Skeletal muscle tissue (tissue), 4 donors: ENCODE results near the gene WDR36. TPM values are rescaled to one million over a fixed set of nuclear protein-coding genes. Genes with fewer than 3 reads are reported as not detected.
"Not testable (repeated sequence)": the region's sequence is repeated elsewhere in the genome, so short reads cannot be mapped to it uniquely, and the experiment has no call there.

Experiments
- H3K27ac ChIP-seq: one replicate; pipeline ENCODE4 v1.7.0; 2013; ENCODE audit warnings: mild to moderate bottlenecking, low read depth, low read length, inconsistent platforms
- H3K27me3 ChIP-seq, 3 donors: one replicate each; pipeline ENCODE4 v1.7.0; 2013; ENCODE audit warnings: low read length in 3 of 3; ENCODE audit not compliant: control insufficient read depth in 3 of 3, insufficient read depth in 3 of 3
- H3K36me3 ChIP-seq, 3 donors: one replicate each; pipeline ENCODE4 v1.7.0; 2013; ENCODE audit warnings: low read length in 3 of 3; ENCODE audit not compliant: control insufficient read depth in 3 of 3, insufficient read depth in 3 of 3
- H3K4me1 ChIP-seq, 3 donors: one replicate each; pipeline ENCODE4 v1.7.0; 2013; ENCODE audit warnings: low read length in 3 of 3, mild to moderate bottlenecking in 3 of 3; ENCODE audit not compliant: control insufficient read depth in 3 of 3, insufficient read depth in 3 of 3
- H3K4me3 ChIP-seq, 3 donors: one replicate each; pipeline ENCODE4 v1.7.0; 2013; ENCODE audit warnings: low read length in 3 of 3
- H3K9ac ChIP-seq, 3 donors: one replicate each; pipeline ENCODE4 v1.7.0; 2013; ENCODE audit warnings: low read length in 3 of 3, mild to moderate bottlenecking in 3 of 3, moderate library complexity in 2 of 3, low read depth in 1 of 3
- H3K9me3 ChIP-seq, 3 donors: one replicate each; pipeline ENCODE4 v1.7.0; 2013; ENCODE audit warnings: low read length in 3 of 3; ENCODE audit not compliant: control insufficient read depth in 3 of 3
- total RNA-seq: library from RNA; depleted of rRNA; stranded (reverse); fragments of >200 nt; gene quantifications from one replicate; pipeline ENCODE4 v1.2.3, GENCODE V29; 2014
- donor health status: Osteomylitis.

Gene WDR36
- total RNA-seq, 1 donor from 2014 or later, result 24.5 TPM

GRCh38 chr5:111132731-111133435, 40.7 kb downstream of the WDR36 start:
- Histone ChIP-seq H3K4me3 (no peak overlapping the region), H3K27me3 (no peaks in the 10 kb centered on the region), H3K27ac (no peak overlapping the region), H3K4me1 (no peaks in the 10 kb centered on the region), H3K36me3 (peaks cover 0 to 3% (median 0%) of the 10 kb centered on the region in 3 donors), H3K9ac (no peak overlapping the region), H3K9me3 (no peaks in the 10 kb centered on the region)

- Histone ChIP-seq H3K9me3 (no peaks in the 10 kb centered on the region), H3K27me3 (no peaks in the 10 kb centered on the region), H3K9ac (no peak overlapping the region), H3K4me1 (no peaks in the 10 kb centered on the region), H3K27ac (no peak overlapping the region), H3K36me3 (peaks cover 0 to 3% (median 0%) of the 10 kb centered on the region in 3 donors), H3K4me3 (no peak overlapping the region)
Observed at GRCh38 chr5:111133436-111133751, 41.2 kb downstream of the WDR36 start.

- Histone ChIP-seq H3K9me3 (no peaks in the 10 kb centered on the region), H3K27me3 (no peaks in the 10 kb centered on the region), H3K27ac (no peak overlapping the region), H3K36me3 (peaks cover 0 to 3% (median 0%) of the 10 kb centered on the region in 3 donors), H3K9ac (no peak overlapping the region), H3K4me1 (no peaks in the 10 kb centered on the region), H3K4me3 (no peak overlapping the region)
Observed at GRCh38 chr5:111134087-111134486, 41.9 kb downstream of the WDR36 start.

- H3K9me3 ChIP-seq, result no peaks in the 10 kb centered on the region
- H3K4me3 ChIP-seq, result no peak overlapping the region
- no peaks in the 10 kb centered on the region for H3K4me1 ChIP-seq
- H3K36me3 ChIP-seq, result peaks cover 0 to 2% (median 0%) of the 10 kb centered on the region in 3 donors
- no peak overlapping the region for H3K27ac ChIP-seq
- H3K9ac ChIP-seq, result no peak overlapping the region
- no peaks in the 10 kb centered on the region for H3K27me3 ChIP-seq
Observed at GRCh38 chr5:111134864-111135263, 42.7 kb downstream of the WDR36 start.

- Histone ChIP-seq H3K27ac (no peak overlapping the region), H3K27me3 (no peaks in the 10 kb centered on the region), H3K4me3 (no peak overlapping the region), H3K4me1 (no peaks in the 10 kb centered on the region), H3K36me3 (no peaks in the 10 kb centered on the region), H3K9me3 (no peaks in the 10 kb centered on the region), H3K9ac (no peak overlapping the region)
Observed at GRCh38 chr5:111135363-111135762, 43.2 kb downstream of the WDR36 start.

DNA sequence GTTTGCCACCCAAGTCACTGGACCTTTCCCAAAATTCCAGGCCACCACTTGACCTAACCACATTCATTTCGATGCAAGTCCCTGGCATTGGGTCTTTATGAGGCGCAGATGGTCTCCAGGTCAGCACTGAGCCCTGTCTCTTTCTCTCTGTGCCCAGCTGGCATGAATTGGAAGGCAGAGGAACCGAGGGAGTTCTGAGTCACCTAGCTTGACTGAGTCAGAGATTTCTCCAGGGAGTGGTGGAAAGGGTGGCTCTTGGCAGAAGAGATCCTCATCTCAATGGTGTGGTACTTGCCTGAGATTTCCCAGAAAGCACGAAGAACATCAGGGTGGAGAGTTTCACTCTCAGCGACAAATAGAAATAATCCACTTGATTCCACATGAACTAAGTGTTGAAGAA, 43.8 kb downstream of the WDR36 start:
- Histone ChIP-seq H3K27me3 (no peaks in the 10 kb centered on the region), H3K27ac (no peak overlapping the region), H3K4me3 (no peak overlapping the region), H3K9ac (no peak overlapping the region), H3K36me3 (no peaks in the 10 kb centered on the region), H3K4me1 (no peaks in the 10 kb centered on the region), H3K9me3 (no peaks in the 10 kb centered on the region)

- no peaks in the 10 kb centered on the region for H3K9me3 ChIP-seq
- no peaks in the 10 kb centered on the region for H3K27me3 ChIP-seq
- no peak overlapping the region for H3K27ac ChIP-seq
- H3K4me1 ChIP-seq, result no peaks in the 10 kb centered on the region
- H3K36me3 ChIP-seq, result no peaks in the 10 kb centered on the region
- H3K4me3 ChIP-seq, result no peak overlapping the region
- no peak overlapping the region for H3K9ac ChIP-seq
Observed at GRCh38 chr5:111138096-111138495, 45.9 kb downstream of the WDR36 start.

DNA sequence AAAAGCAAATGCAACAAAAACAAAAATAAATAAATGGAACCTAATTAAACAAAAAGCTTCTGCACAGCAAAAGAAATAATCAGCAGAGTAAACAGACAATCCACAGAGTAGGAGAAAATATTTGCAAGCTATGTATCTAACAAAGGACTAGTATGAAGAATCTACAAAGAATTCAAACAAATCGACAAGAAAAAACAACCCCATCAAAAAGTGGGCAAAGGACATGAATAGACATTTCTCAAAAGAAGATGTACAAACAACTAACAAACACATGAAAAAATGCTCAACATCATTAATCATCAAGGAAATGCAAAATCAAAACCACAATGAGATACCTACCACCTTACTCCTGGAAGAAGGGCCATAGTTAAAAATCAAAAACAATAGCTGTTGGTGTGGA, 49.3 kb downstream of the WDR36 start:
- not testable (repeated sequence) for H3K36me3 ChIP-seq, H3K9me3 ChIP-seq, H3K4me3 ChIP-seq, H3K9ac ChIP-seq, H3K27ac ChIP-seq, H3K27me3 ChIP-seq, H3K4me1 ChIP-seq

DNA sequence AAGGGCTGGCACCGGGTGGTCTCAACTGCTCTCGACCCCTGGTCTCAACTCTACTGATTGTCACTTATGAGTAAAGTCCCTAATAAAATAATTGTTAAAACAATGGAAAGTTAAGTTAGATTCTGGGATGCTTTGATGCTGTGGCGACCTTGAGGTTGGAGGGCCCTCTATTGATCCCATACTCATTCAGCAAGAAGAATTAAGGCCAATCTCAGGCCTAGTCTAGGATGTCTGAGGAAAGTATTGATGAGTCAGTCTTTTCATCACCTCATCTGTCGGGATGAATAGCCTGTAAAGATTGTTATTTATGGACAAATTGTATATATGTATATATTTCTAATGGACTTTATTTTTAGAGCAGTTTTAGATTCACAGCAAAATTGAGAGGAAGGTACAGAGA, 50.8 kb downstream of the WDR36 start:
- H3K9me3 ChIP-seq, result no peaks in the 10 kb centered on the region
- H3K36me3 ChIP-seq, result no peaks in the 10 kb centered on the region
- no peak overlapping the region for H3K4me3 ChIP-seq
- no peak overlapping the region for H3K9ac ChIP-seq
- no peaks in the 10 kb centered on the region for H3K4me1 ChIP-seq
- H3K27ac ChIP-seq, result no peak overlapping the region
- no peaks in the 10 kb centered on the region for H3K27me3 ChIP-seq

DNA sequence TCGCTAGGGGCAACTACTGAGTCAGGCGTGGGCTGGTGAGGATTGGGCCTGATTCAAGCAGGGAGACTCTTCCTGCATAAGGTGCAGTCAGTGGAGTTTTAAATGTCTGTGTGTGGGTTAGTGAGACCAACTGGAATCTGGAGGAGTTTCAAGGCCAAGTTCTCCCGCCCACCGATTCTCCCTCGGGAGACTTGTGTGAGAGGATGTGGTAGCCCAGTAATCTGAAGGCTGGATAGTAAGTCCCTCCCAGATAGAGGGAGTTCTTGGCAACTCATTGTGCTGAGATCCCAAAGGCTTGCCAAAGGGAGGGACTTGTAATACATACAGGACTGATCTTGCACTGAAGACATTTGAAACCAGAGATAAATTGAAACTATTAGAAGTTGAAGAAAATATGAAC, 51.8 kb downstream of the WDR36 start:
- Histone ChIP-seq H3K36me3 (no peaks in the 10 kb centered on the region), H3K9ac (no peak overlapping the region), H3K9me3 (no peaks in the 10 kb centered on the region), H3K27me3 (no peaks in the 10 kb centered on the region), H3K27ac (no peak overlapping the region), H3K4me1 (no peaks in the 10 kb centered on the region), H3K4me3 (no peak overlapping the region)
